Large intestine (tissue), 3 donors: ENCODE measurements around the gene RPS19BP1. TPM values are rescaled to one million over a fixed set of nuclear protein-coding genes. Genes with fewer than 3 reads are reported as not detected.

Experiments
- DNase-seq, 2 donors: peaks; one replicate each; pipeline versions ENCODE4 v3.0.0 to v3.0.0-alpha.2; 2013
- H3K27ac ChIP-seq: one replicate; pipeline ENCODE4 v1.5.1; 2013; ENCODE audit warnings: low read length
- H3K27me3 ChIP-seq: 2 replicates; pipeline ENCODE4 v1.6.1; 2013; ENCODE audit warnings: low read length; ENCODE audit not compliant: control insufficient read depth, insufficient read depth
- H3K36me3 ChIP-seq: 2 replicates; pipeline ENCODE4 v1.6.1; 2013; ENCODE audit warnings: low read length; ENCODE audit not compliant: control insufficient read depth, insufficient read depth
- H3K4me1 ChIP-seq: one replicate; pipeline ENCODE4 v1.6.1; 2013; ENCODE audit warnings: low read length; ENCODE audit not compliant: control insufficient read depth, insufficient read depth
- H3K4me3 ChIP-seq: one replicate; pipeline ENCODE4 v1.5.1; 2013; ENCODE audit warnings: low read length
- H3K9me3 ChIP-seq: one replicate; pipeline ENCODE4 v1.6.1; 2013; ENCODE audit warnings: mild to moderate bottlenecking, low read depth, low read length, moderate library complexity; ENCODE audit not compliant: control insufficient read depth
- WGBS: methylation state at CpG from one replicate; pipeline ENCODE4 v1.1.5; 2013; ENCODE audit warnings: low lambda C conversion rate; ENCODE audit not compliant: insufficient coverage; 5-methylcytosine and 5-hydroxymethylcytosine counted together
- polyA plus RNA-seq: library from polyadenylated mRNA; unstranded; fragments of 120-200 nt; gene quantifications from one replicate; pipeline ENCODE4 v1.2.1, GENCODE V29; 2013

RPS19BP1 gene
- polyA plus RNA-seq, 1 donor = 57.2 TPM

- no CpG with 5 or more reads among the region's 13 CpGs for WGBS
- no peak for DNase-seq
- peaks cover 31% of the 10 kb centered on the region for H3K36me3 ChIP-seq
- H3K4me1 ChIP-seq = peaks cover 21% of the 10 kb centered on the region
- peak overlapping the region; percentile 70 for H3K27ac ChIP-seq
- no peaks in the 10 kb centered on the region for H3K27me3 ChIP-seq
- peak overlapping the region; percentile 73 for H3K4me3 ChIP-seq
- no peaks in the 10 kb centered on the region for H3K9me3 ChIP-seq
These were observed 30.9 kb downstream of the RPS19BP1 start for GRCh38 chr22:39501644-39502108.

GRCh38 chr22:39500101-39500500 is 32.4 kb downstream of the RPS19BP1 start:
- WGBS = no CpG with 5 or more reads among the region's 6 CpGs
- Histone ChIP-seq H3K27ac (no peak overlapping the region), H3K4me1 (peaks cover 23% of the 10 kb centered on the region), H3K36me3 (peaks cover 16% of the 10 kb centered on the region), H3K27me3 (no peaks in the 10 kb centered on the region), H3K9me3 (no peaks in the 10 kb centered on the region), H3K4me3 (no peak overlapping the region)
- no peak for DNase-seq

- DNase-seq = no peak
- H3K4me3 ChIP-seq = no peak overlapping the region
- peaks cover 3% of the 10 kb centered on the region for H3K36me3 ChIP-seq
- no peak overlapping the region for H3K27ac ChIP-seq
- no peaks in the 10 kb centered on the region for H3K27me3 ChIP-seq
- peaks cover 18% of the 10 kb centered on the region for H3K4me1 ChIP-seq
- WGBS = no CpG with 5 or more reads among the region's 3 CpGs
- no peaks in the 10 kb centered on the region for H3K9me3 ChIP-seq
These were observed 33.7 kb downstream of the RPS19BP1 start for GRCh38 chr22:39498802-39499201.

DNA sequence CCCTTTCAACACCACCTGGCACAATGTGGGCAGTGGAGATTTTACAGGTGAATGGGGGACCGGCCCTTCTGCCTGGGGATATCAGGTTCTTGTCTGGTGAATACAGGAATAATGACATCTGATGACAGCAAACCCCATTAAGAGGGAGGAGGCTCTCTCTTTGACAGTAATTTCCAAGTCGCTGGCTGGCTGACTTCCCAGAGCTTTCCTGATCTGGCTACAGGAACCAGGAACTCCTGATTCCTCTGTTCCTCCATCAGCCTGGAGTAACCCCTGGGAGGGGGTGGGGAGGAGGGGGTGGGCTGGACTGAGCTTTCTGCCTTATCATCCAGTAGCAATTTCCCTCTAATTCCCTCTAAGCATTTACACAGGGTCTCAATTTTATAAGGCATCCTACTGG is 34.2 kb downstream of the RPS19BP1 start:
- no CpG with 5 or more reads among the region's 2 CpGs for WGBS
- H3K4me3 ChIP-seq = no peak overlapping the region
- H3K36me3 ChIP-seq = no peaks in the 10 kb centered on the region
- H3K9me3 ChIP-seq = no peaks in the 10 kb centered on the region
- no peak for DNase-seq
- peaks cover 14% of the 10 kb centered on the region for H3K4me1 ChIP-seq
- H3K27ac ChIP-seq = no peak overlapping the region
- H3K27me3 ChIP-seq = no peaks in the 10 kb centered on the region

GRCh38 chr22:39497429-39497828 is 35.1 kb downstream of the RPS19BP1 start:
- WGBS = 100% methylated on average over 2 of the region's 8 CpGs
- no peak overlapping the region for H3K4me3 ChIP-seq
- no peak overlapping the region for H3K27ac ChIP-seq
- H3K27me3 ChIP-seq = no peaks in the 10 kb centered on the region
- no peak for DNase-seq
- no peaks in the 10 kb centered on the region for H3K36me3 ChIP-seq
- no peaks in the 10 kb centered on the region for H3K9me3 ChIP-seq
- H3K4me1 ChIP-seq = peaks cover 12% of the 10 kb centered on the region

GRCh38 chr22:39496131-39496838 is 36.3 kb downstream of the RPS19BP1 start:
- Histone ChIP-seq H3K36me3 (peaks cover 5% of the 10 kb centered on the region), H3K27me3 (no peaks in the 10 kb centered on the region), H3K9me3 (no peaks in the 10 kb centered on the region), H3K4me3 (no peak overlapping the region), H3K27ac (no peak overlapping the region), H3K4me1 (peaks cover 6% of the 10 kb centered on the region)
- WGBS = no CpG with 5 or more reads among the region's 13 CpGs
- peak; percentile 66 to 78 for DNase-seq

GRCh38 chr22:39494471-39495120 is 38.0 kb downstream of the RPS19BP1 start:
- Histone ChIP-seq H3K9me3 (no peaks in the 10 kb centered on the region), H3K4me3 (no peak overlapping the region), H3K36me3 (peaks cover 15% of the 10 kb centered on the region), H3K27ac (no peak overlapping the region), H3K4me1 (peaks cover 11% of the 10 kb centered on the region), H3K27me3 (no peaks in the 10 kb centered on the region)
- DNase-seq = no peak
- WGBS = no CpG with 5 or more reads among the region's 10 CpGs

DNA sequence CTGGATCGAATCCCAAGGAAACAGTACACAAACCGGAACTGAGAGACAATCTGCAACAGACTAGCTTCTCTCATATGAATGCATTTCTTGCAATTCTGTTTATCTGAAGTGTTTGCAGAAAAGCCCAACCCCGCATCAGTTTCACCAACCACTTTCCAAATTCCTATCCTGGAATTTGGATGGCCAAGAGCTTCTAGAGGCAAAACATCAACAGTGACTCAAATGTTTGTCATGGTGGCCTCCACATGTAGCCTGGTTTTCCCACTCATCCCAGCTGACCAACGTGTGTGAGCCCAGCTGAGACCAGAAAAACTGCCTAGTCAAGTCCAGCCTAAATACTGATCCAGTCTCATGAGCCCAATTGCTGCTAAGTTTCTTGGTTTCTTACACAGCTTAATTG is 38.8 kb downstream of the RPS19BP1 start:
- no peak overlapping the region for H3K4me3 ChIP-seq
- peaks cover 24% of the 10 kb centered on the region for H3K36me3 ChIP-seq
- H3K9me3 ChIP-seq = no peaks in the 10 kb centered on the region
- DNase-seq = no peak
- peaks cover 19% of the 10 kb centered on the region for H3K4me1 ChIP-seq
- H3K27me3 ChIP-seq = no peaks in the 10 kb centered on the region
- no CpG with 5 or more reads among the region's 4 CpGs for WGBS
- H3K27ac ChIP-seq = no peak overlapping the region

DNA sequence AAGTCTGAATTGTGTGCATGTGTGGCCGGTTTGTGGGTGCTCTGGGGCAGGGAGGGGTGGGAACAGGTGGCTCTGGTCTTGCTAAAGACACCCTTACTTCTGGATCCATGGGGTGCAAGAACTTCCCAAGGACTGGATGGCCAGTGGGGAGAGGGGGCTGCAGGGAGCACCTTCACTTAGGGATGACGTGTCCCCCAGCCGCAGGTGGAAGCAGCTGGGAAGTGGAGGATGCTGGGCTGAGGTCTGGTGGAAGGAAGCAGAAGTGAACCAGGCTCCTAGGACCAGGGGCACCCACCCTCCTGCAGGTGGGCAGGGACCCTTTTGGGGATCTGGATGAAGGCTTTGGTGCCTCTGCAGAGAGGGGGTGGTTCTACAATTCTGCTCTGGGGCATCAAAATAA is 40.4 kb downstream of the RPS19BP1 start:
- H3K27ac ChIP-seq = no peak overlapping the region
- H3K27me3 ChIP-seq = no peaks in the 10 kb centered on the region
- H3K9me3 ChIP-seq = peaks cover 5% of the 10 kb centered on the region
- H3K36me3 ChIP-seq = peaks cover 37% of the 10 kb centered on the region
- peaks cover 20% of the 10 kb centered on the region for H3K4me1 ChIP-seq
- DNase-seq = no peak
- WGBS = no CpG with 5 or more reads among the region's 3 CpGs
- H3K4me3 ChIP-seq = no peak overlapping the region

- H3K9me3 ChIP-seq = peaks cover 5% of the 10 kb centered on the region
- no peak for DNase-seq
- H3K27ac ChIP-seq = no peak overlapping the region
- H3K36me3 ChIP-seq = peaks cover 37% of the 10 kb centered on the region
- no peaks in the 10 kb centered on the region for H3K27me3 ChIP-seq
- H3K4me1 ChIP-seq = peaks cover 20% of the 10 kb centered on the region
- H3K4me3 ChIP-seq = no peak overlapping the region
- WGBS = 100% methylated on average over 1 of the region's 6 CpGs
These were observed 40.9 kb downstream of the RPS19BP1 start for GRCh38 chr22:39491696-39492095.
